ENCODE data around the gene ADK. TPM values are rescaled to one million over a fixed set of nuclear protein-coding genes. Genes with fewer than 3 reads are reported as not detected.

ADK gene
- total and polyA plus RNA-seq, 2 experiments from 2014 or later, result 39.9 to 53.0 TPM

- no peak overlapping the region for H3K4me3 Mint-ChIP-seq
- peaks cover 14% of the 10 kb centered on the region for H3K27me3 Mint-ChIP-seq (ENCODE audit: insufficient read depth, low read depth, poor library complexity)
- Histone ChIP-seq H3K4me2 (no peak overlapping the region), H3K4me3 (no peak overlapping the region), H2AFZ (no peak overlapping the region), H4K20me1 (replicated peaks; ENCODE audit: insufficient read depth) (peaks cover 27% of the 10 kb centered on the region), H3F3A (replicated peaks; ENCODE audit: low read depth) (peaks cover 15% of the 10 kb centered on the region), H3K27ac (ENCODE audit: low read depth) (0 out of 2 replicates have a peak overlapping the region, but pooled peaks have one; percentile 69), H3K36me3 (ENCODE audit: insufficient read depth) (peaks cover 83% of the 10 kb centered on the region), H3K4me1 (ENCODE audit: insufficient read depth) (no peaks in the 10 kb centered on the region), H3K27me3 (ENCODE audit: insufficient read depth) (no peaks in the 10 kb centered on the region), H3K9me2 (ENCODE audit: insufficient read depth) (no peaks in the 10 kb centered on the region), H3K79me2 (replicated peaks; ENCODE audit: insufficient read depth) (peaks cover 9% of the 10 kb centered on the region)
- TF ChIP-seq, protein P1, sequence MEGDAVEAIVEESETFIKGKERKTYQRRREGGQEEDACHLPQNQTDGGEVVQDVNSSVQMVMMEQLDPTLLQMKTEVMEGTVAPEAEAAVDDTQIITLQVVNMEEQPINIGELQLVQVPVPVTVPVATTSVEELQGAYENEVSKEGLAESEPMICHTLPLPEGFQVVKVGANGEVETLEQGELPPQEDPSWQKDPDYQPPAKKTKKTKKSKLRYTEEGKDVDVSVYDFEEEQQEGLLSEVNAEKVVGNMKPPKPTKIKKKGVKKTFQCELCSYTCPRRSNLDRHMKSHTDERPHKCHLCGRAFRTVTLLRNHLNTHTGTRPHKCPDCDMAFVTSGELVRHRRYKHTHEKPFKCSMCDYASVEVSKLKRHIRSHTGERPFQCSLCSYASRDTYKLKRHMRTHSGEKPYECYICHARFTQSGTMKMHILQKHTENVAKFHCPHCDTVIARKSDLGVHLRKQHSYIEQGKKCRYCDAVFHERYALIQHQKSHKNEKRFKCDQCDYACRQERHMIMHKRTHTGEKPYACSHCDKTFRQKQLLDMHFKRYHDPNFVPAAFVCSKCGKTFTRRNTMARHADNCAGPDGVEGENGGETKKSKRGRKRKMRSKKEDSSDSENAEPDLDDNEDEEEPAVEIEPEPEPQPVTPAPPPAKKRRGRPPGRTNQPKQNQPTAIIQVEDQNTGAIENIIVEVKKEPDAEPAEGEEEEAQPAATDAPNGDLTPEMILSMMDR (conservative IDR thresholded peaks at IDR 0.05; ENCODE audit: low read depth in 2 of 2), result no peak
- TF ChIP-seq EZH2 (IDR thresholded peaks at IDR 0.05; ENCODE audit: low read depth, unreplicated experiment), result no peak
- TF ChIP-seq ZNF331 (CRISPR knock-in tag; IDR thresholded peaks at IDR 0.05; ENCODE audit: low read depth), result no peak
- no peak for TF ChIP-seq POLR2AphosphoS5 (IDR thresholded peaks at IDR 0.05; ENCODE audit: low read depth)
- no peak for TF ChIP-seq CREB1 (CRISPR knock-in tag; IDR thresholded peaks at IDR 0.05; ENCODE audit: low read depth)
- TF ChIP-seq ETS1 (IDR thresholded peaks at IDR 0.05), result no peak
- TF ChIP-seq ZNF114 (CRISPR knock-in tag; IDR thresholded peaks at IDR 0.05), result no peak
- peaks cover 99% of the 10 kb centered on the region for H3K36me3 Mint-ChIP-seq (ENCODE audit: low read depth)
- no peak for DNase-seq (ENCODE audit: low spot score)
- no peak for ATAC-seq
- H3K4me1 Mint-ChIP-seq, result 0 out of 3 replicates have a peak, but pooled peaks cover 3% of the 10 kb centered on the region
- H3K27ac Mint-ChIP-seq, result no peak overlapping the region
- no peaks in the 10 kb centered on the region for H3K9me3 Mint-ChIP-seq
Observed at GRCh38 chr10:74110120-74110519, 40.9 kb upstream of the ADK start.

DNA sequence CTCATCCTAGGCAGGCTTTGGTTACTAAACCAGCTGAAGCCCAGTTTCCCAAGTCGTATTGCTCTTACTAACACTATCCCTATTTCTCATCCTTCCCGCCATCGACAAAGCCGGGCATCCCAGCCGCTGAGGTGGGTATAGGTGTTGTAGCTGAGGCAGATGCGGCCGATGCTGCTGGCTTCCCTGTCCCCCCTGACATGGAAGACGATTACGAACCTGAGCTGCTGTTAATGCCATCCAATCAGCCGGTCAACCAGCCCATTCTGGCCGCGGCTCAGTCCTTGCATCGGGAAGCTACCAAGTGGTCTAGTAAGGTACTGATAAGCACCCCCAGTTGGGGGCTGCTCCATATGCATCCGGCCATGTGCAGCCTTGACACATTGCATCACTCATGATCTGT, 39.2 kb upstream of the ADK start:
- H3K27me3 ChIP-seq (ENCODE audit: insufficient read depth), result no peaks in the 10 kb centered on the region
- H3K4me2 ChIP-seq, result no peak overlapping the region
- H3K4me3 Mint-ChIP-seq, result no peak overlapping the region
- H3K9me2 ChIP-seq (ENCODE audit: insufficient read depth), result no peaks in the 10 kb centered on the region
- H3K36me3 ChIP-seq (ENCODE audit: insufficient read depth), result peaks cover 84% of the 10 kb centered on the region
- peaks cover 9% of the 10 kb centered on the region for H3K79me2 ChIP-seq (replicated peaks; ENCODE audit: insufficient read depth)
- H3K27ac Mint-ChIP-seq, result peak overlapping the region; percentile 86
- no peaks in the 10 kb centered on the region for H3K9me3 Mint-ChIP-seq
- H3K4me1 ChIP-seq (ENCODE audit: insufficient read depth), result no peaks in the 10 kb centered on the region
- no peak overlapping the region for H3K27ac ChIP-seq (ENCODE audit: low read depth)
- no peak overlapping the region for H3K4me3 ChIP-seq
- H4K20me1 ChIP-seq (replicated peaks; ENCODE audit: insufficient read depth), result peaks cover 31% of the 10 kb centered on the region
- peaks cover 13% of the 10 kb centered on the region; the same call in 1 of the 2 replicates for H3F3A ChIP-seq (replicated peaks; ENCODE audit: low read depth)
- H3K36me3 Mint-ChIP-seq (ENCODE audit: low read depth), result peaks cover 97% of the 10 kb centered on the region
- H3K27me3 Mint-ChIP-seq (ENCODE audit: insufficient read depth, low read depth, poor library complexity), result peaks cover 14% of the 10 kb centered on the region
- ATAC-seq, result no peak; the same call in 2 of the 3 replicates
- H3K4me1 Mint-ChIP-seq, result 0 out of 3 replicates have a peak, but pooled peaks cover 3% of the 10 kb centered on the region
- no peak for DNase-seq (ENCODE audit: low spot score)
- no peak overlapping the region for H2AFZ ChIP-seq
- TF ChIP-seq, protein P1 (conservative IDR thresholded peaks at IDR 0.05; ENCODE audit: low read depth in 2 of 2), result no peak
- TF ChIP-seq ZNF462 (CRISPR knock-in tag; IDR thresholded peaks at IDR 0.05), result no peak
- TF ChIP-seq ETS1 (IDR thresholded peaks at IDR 0.05), result no peak
- no peak for TF ChIP-seq EZH2 (IDR thresholded peaks at IDR 0.05; ENCODE audit: low read depth, unreplicated experiment)
